OCI-LY3 (cell line): ENCODE measurements around the gene CACNG1.

ENCODE experiments used
- CTCF ChIP-seq: fragments of 200-600, 300-600 bp; sonication (generic); IDR thresholded peaks from 2 replicates; pipeline ENCODE4 v1.5.1; 2014; ENCODE audit warnings: antibody characterized with exemption, low read length, low read depth
- EZH2phosphoT487 ChIP-seq: fragments of 200-600 bp; shearing (Covaris generic); IDR thresholded peaks from 2 replicates; pipeline ENCODE4 v1.6.1; 2018; ENCODE audit warnings: antibody characterized with exemption, mixed run types, low read depth

GRCh38 chr17:67063141-67063540 is 18.8 kb downstream of the CACNG1 start:
- no peak for TF ChIP-seq CTCF
- no peak for TF ChIP-seq EZH2phosphoT487
